ENCODE results near the gene AXL.
A peak's percentile ranks its signal among the peaks of the same experiment; 100 is the strongest.

The AXL gene

DNA sequence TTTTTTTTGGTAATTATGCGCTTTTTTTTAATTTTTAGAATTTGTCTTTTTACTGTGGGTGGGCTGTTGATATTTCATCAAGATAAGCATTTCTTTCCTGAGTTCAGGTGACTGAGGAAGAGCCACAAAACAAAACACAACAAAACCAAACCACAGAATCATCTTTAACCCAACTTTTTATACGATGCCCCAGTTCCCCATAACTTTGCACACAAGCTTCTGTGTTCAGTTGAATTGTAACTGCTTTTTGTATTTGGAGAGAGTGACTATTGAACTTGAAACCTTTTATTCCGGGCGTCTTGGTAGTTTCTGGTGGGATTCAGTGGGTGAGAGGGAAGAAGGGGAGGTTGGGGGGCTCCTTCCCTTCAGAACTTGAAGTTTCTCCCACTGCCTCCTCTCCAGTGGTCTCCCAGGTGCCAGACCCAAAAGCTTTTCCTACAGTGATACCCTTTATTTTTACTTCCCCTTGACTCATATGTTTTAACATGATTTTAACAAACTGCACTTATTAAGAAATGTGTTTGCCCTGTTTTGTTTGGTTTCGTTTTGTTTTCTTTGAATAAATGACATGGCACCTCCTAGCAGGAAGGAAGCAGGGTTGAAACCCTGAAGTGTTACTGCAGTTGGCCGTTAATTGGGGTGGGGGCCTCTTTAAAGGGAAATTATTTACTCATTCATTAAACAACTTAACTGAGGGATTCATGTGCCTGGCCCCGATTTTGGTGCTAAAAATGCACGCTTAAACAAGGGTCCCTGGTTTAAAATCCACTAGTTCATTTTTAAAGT lies 88.3 kb downstream of the AXL start:
- TF ChIP-seq, protein P1, sequence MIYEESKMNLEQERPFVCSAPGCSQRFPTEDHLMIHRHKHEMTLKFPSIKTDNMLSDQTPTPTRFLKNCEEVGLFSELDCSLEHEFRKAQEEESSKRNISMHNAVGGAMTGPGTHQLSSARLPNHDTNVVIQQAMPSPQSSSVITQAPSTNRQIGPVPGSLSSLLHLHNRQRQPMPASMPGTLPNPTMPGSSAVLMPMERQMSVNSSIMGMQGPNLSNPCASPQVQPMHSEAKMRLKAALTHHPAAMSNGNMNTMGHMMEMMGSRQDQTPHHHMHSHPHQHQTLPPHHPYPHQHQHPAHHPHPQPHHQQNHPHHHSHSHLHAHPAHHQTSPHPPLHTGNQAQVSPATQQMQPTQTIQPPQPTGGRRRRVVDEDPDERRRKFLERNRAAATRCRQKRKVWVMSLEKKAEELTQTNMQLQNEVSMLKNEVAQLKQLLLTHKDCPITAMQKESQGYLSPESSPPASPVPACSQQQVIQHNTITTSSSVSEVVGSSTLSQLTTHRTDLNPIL (CRISPR knock-in tag; IDR thresholded peaks at IDR 0.05; ENCODE audit: low read depth), result no peak
- TF ChIP-seq ZNF565 (CRISPR knock-in tag; conservative IDR thresholded peaks at IDR 0.05; ENCODE audit: low read depth) (no peak), GLIS3 (CRISPR knock-in tag; IDR thresholded peaks at IDR 0.05) (no peak), BACH2 (CRISPR knock-in tag; IDR thresholded peaks at IDR 0.05; ENCODE audit: borderline replicate concordance) (no peak), OSR1 (CRISPR knock-in tag; IDR thresholded peaks at IDR 0.05) (no peak), ZFP30 (CRISPR knock-in tag; IDR thresholded peaks at IDR 0.05) (no peak), ZNF70 (CRISPR knock-in tag; IDR thresholded peaks at IDR 0.05) (no peak), TCF4 (CRISPR knock-in tag; IDR thresholded peaks at IDR 0.05; ENCODE audit: borderline replicate concordance) (no peak), ZC3H10 (CRISPR knock-in tag; IDR thresholded peaks at IDR 0.05) (no peak), ISL1 (CRISPR knock-in tag; IDR thresholded peaks at IDR 0.05) (no peak), SNAI2 (CRISPR knock-in tag; IDR thresholded peaks at IDR 0.05) (no peak)
- TF ChIP-seq, protein P2, sequence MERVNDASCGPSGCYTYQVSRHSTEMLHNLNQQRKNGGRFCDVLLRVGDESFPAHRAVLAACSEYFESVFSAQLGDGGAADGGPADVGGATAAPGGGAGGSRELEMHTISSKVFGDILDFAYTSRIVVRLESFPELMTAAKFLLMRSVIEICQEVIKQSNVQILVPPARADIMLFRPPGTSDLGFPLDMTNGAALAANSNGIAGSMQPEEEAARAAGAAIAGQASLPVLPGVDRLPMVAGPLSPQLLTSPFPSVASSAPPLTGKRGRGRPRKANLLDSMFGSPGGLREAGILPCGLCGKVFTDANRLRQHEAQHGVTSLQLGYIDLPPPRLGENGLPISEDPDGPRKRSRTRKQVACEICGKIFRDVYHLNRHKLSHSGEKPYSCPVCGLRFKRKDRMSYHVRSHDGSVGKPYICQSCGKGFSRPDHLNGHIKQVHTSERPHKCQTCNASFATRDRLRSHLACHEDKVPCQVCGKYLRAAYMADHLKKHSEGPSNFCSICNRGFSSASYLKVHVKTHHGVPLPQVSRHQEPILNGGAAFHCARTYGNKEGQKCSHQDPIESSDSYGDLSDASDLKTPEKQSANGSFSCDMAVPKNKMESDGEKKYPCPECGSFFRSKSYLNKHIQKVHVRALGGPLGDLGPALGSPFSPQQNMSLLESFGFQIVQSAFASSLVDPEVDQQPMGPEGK (CRISPR knock-in tag; IDR thresholded peaks at IDR 0.05; ENCODE audit: borderline replicate concordance), result no peak
- TF ChIP-seq, protein P3, sequence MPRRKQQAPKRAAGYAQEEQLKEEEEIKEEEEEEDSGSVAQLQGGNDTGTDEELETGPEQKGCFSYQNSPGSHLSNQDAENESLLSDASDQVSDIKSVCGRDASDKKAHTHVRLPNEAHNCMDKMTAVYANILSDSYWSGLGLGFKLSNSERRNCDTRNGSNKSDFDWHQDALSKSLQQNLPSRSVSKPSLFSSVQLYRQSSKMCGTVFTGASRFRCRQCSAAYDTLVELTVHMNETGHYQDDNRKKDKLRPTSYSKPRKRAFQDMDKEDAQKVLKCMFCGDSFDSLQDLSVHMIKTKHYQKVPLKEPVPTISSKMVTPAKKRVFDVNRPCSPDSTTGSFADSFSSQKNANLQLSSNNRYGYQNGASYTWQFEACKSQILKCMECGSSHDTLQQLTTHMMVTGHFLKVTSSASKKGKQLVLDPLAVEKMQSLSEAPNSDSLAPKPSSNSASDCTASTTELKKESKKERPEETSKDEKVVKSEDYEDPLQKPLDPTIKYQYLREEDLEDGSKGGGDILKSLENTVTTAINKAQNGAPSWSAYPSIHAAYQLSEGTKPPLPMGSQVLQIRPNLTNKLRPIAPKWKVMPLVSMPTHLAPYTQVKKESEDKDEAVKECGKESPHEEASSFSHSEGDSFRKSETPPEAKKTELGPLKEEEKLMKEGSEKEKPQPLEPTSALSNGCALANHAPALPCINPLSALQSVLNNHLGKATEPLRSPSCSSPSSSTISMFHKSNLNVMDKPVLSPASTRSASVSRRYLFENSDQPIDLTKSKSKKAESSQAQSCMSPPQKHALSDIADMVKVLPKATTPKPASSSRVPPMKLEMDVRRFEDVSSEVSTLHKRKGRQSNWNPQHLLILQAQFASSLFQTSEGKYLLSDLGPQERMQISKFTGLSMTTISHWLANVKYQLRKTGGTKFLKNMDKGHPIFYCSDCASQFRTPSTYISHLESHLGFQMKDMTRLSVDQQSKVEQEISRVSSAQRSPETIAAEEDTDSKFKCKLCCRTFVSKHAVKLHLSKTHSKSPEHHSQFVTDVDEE (CRISPR knock-in tag; IDR thresholded peaks at IDR 0.05), result no peak
- TF ChIP-seq, protein P4, sequence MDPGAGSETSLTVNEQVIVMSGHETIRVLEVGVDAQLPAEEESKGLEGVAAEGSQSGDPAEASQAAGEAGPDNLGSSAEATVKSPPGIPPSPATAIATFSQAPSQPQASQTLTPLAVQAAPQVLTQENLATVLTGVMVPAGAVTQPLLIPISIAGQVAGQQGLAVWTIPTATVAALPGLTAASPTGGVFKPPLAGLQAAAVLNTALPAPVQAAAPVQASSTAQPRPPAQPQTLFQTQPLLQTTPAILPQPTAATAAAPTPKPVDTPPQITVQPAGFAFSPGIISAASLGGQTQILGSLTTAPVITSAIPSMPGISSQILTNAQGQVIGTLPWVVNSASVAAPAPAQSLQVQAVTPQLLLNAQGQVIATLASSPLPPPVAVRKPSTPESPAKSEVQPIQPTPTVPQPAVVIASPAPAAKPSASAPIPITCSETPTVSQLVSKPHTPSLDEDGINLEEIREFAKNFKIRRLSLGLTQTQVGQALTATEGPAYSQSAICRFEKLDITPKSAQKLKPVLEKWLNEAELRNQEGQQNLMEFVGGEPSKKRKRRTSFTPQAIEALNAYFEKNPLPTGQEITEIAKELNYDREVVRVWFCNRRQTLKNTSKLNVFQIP (CRISPR knock-in tag; IDR thresholded peaks at IDR 0.05; ENCODE audit: borderline replicate concordance, low read depth), result no peak
- no peak for ATAC-seq

DNA sequence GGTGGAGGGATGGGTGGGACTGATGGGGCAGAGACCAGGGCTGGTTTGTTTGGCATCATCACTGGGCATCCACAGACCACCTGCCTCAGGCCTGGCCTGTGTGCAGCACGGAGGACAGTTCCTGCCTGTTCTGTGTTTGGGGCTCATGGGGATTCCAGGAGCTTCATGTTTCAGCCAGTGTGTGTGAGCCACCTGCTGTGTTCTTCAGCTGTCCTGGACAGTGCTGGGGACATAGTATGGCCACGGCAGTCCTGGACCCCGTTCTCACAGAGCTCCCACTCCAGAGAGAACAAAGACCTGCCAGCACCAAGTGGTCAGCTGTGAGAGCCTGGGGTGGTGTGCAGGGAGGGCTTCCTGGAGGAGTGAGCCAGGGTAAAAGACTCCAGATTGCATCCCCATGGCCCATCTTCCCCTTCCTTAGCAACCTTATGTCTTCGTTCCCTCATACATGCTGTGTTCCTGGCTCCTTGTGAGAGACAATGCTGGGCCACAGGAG lies 89.0 kb downstream of the AXL start:
- ATAC-seq, result peak; percentile 1
- no peak for TF ChIP-seq ZFP30 (CRISPR knock-in tag; IDR thresholded peaks at IDR 0.05)
- no peak for TF ChIP-seq ZNF565 (CRISPR knock-in tag; conservative IDR thresholded peaks at IDR 0.05; ENCODE audit: low read depth)
- no peak for TF ChIP-seq BACH2 (CRISPR knock-in tag; IDR thresholded peaks at IDR 0.05; ENCODE audit: borderline replicate concordance)
- TF ChIP-seq, protein P1 (CRISPR knock-in tag; IDR thresholded peaks at IDR 0.05; ENCODE audit: low read depth), result no peak
- TF ChIP-seq, protein P5, sequence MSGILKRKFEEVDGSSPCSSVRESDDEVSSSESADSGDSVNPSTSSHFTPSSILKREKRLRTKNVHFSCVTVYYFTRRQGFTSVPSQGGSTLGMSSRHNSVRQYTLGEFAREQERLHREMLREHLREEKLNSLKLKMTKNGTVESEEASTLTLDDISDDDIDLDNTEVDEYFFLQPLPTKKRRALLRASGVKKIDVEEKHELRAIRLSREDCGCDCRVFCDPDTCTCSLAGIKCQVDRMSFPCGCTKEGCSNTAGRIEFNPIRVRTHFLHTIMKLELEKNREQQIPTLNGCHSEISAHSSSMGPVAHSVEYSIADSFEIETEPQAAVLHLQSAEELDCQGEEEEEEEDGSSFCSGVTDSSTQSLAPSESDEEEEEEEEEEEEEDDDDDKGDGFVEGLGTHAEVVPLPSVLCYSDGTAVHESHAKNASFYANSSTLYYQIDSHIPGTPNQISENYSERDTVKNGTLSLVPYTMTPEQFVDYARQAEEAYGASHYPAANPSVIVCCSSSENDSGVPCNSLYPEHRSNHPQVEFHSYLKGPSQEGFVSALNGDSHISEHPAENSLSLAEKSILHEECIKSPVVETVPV (CRISPR knock-in tag; IDR thresholded peaks at IDR 0.05), result no peak
- no peak for TF ChIP-seq ZNF8 (CRISPR knock-in tag; IDR thresholded peaks at IDR 0.05)
- no peak for TF ChIP-seq CSDC2 (CRISPR knock-in tag; IDR thresholded peaks at IDR 0.05)
- TF ChIP-seq ZNF70 (CRISPR knock-in tag; IDR thresholded peaks at IDR 0.05), result no peak
- TF ChIP-seq SNAI2 (CRISPR knock-in tag; IDR thresholded peaks at IDR 0.05), result no peak
- TF ChIP-seq PPARA (CRISPR knock-in tag; IDR thresholded peaks at IDR 0.05; ENCODE audit: borderline replicate concordance), result no peak
- TF ChIP-seq, protein P2 (CRISPR knock-in tag; IDR thresholded peaks at IDR 0.05; ENCODE audit: borderline replicate concordance), result no peak
- no peak for TF ChIP-seq ARNTL (CRISPR knock-in tag; IDR thresholded peaks at IDR 0.05; ENCODE audit: borderline replicate concordance, low read depth)
- TF ChIP-seq OSR1 (CRISPR knock-in tag; IDR thresholded peaks at IDR 0.05), result no peak
- no peak for TF ChIP-seq RARB (CRISPR knock-in tag; IDR thresholded peaks at IDR 0.05)
- no peak for TF ChIP-seq TOX (CRISPR knock-in tag; IDR thresholded peaks at IDR 0.05; ENCODE audit: borderline replicate concordance)
- TF ChIP-seq, protein P4 (CRISPR knock-in tag; IDR thresholded peaks at IDR 0.05; ENCODE audit: borderline replicate concordance, low read depth), result no peak
- TF ChIP-seq ZC3H10 (CRISPR knock-in tag; IDR thresholded peaks at IDR 0.05), result no peak
